HepG2 (cell line): ENCODE data around the gene UBE2L6. TPM values are rescaled to one million over a fixed set of nuclear protein-coding genes. Genes with fewer than 3 reads are reported as not detected.

ENCODE experiments used
- AHR ChIP-seq: IDR thresholded peaks from 2 replicates; pipeline ENCODE4 v1.6.1; 2018; ENCODE audit warnings: missing genetic modification reagents, missing compliant biosample characterization
- ARNTL ChIP-seq: sonication (generic); formaldehyde crosslinking; IDR thresholded peaks from 2 replicates; pipeline ENCODE4 v1.4.0; 2020; ENCODE audit warnings: mild to moderate bottlenecking, missing genetic modification reagents
- ASH2L ChIP-seq: fragments of 300-600, 200-600 bp; sonication (generic); IDR thresholded peaks from 2 replicates; pipeline ENCODE4 v1.7.0; 2017; ENCODE audit warnings: low read depth, mild to moderate bottlenecking, moderate library complexity, mixed read lengths, low read length; ENCODE audit not compliant: insufficient read length
- BHLHE40 ChIP-seq: IDR thresholded peaks from 2 replicates; pipeline ENCODE4 v1.6.1; 2011; ENCODE audit warnings: low read length, improper control_type of control experiment
- DPF2 ChIP-seq: sonication (generic); formaldehyde crosslinking; IDR thresholded peaks from 2 replicates; pipeline ENCODE4 v1.4.0; 2020; ENCODE audit warnings: mild to moderate bottlenecking, low read depth, missing genetic modification reagents, borderline replicate concordance
- GTF2F1 ChIP-seq: fragments of 150-350 bp; IDR thresholded peaks from 2 replicates; pipeline ENCODE4 v1.6.1; 2014; ENCODE audit warnings: low read length
- HNRNPK ChIP-seq: fragments of 200-400 bp; formaldehyde crosslinking; IDR thresholded peaks from 2 replicates; pipeline ENCODE4 v1.6.1; 2018; ENCODE audit warnings: low read length, low read depth, moderate library complexity, mild to moderate bottlenecking; ENCODE audit not compliant: poor library complexity, severe bottlenecking
- KMT2A ChIP-seq: sonication (generic); formaldehyde crosslinking; IDR thresholded peaks from 2 replicates; pipeline ENCODE4 v1.4.0; 2020; ENCODE audit warnings: missing genetic modification reagents
- PAX8 ChIP-seq: sonication (generic); formaldehyde crosslinking; IDR thresholded peaks from 2 replicates; pipeline ENCODE4 v1.8.0; 2022; ENCODE audit warnings: mild to moderate bottlenecking, missing genetic modification reagents, borderline replicate concordance
- RBFOX2 ChIP-seq: fragments of 200-400 bp; formaldehyde crosslinking; IDR thresholded peaks from 2 replicates; pipeline ENCODE4 v1.6.1; 2017; ENCODE audit warnings: low read depth, mild to moderate bottlenecking, low read length
- THAP11 ChIP-seq: IDR thresholded peaks from 2 replicates; pipeline ENCODE4 v1.6.1; 2016; ENCODE audit warnings: missing biosample characterization, missing genetic modification reagents
- ZBTB10 ChIP-seq: sonication (generic); formaldehyde crosslinking; IDR thresholded peaks from 2 replicates; pipeline ENCODE4 v1.4.0; 2020; ENCODE audit warnings: missing genetic modification reagents, borderline replicate concordance
- ZKSCAN5 ChIP-seq: sonication (generic); formaldehyde crosslinking; IDR thresholded peaks from 2 replicates; pipeline ENCODE4 v1.5.1; 2020; ENCODE audit warnings: mild to moderate bottlenecking, missing genetic modification reagents
- ZNF292 ChIP-seq: sonication (generic); formaldehyde crosslinking; IDR thresholded peaks from 2 replicates; pipeline ENCODE4 v1.8.1; 2022; ENCODE audit warnings: mild to moderate bottlenecking, low read depth, missing genetic modification reagents, borderline replicate concordance
- ZNF670 ChIP-seq: sonication (generic); formaldehyde crosslinking; IDR thresholded peaks from 2 replicates; pipeline ENCODE4 v1.8.0; 2022; ENCODE audit warnings: mild to moderate bottlenecking, missing genetic modification reagents, borderline replicate concordance
- ZNF761 ChIP-seq: sonication (generic); formaldehyde crosslinking; conservative IDR thresholded peaks from 2 replicates; pipeline ENCODE4 v1.4.0; 2020; ENCODE audit warnings: mild to moderate bottlenecking, missing genetic modification reagents
- polyA plus RNA-seq, 8 experiments: library from polyadenylated mRNA; depleted of rRNA in 3 of 8; stranded (reverse) in 7 of 8; unstranded in 1 of 8; fragments of >200 nt; fragmentation: Illumina TruSeq in 4 of 8; extraction: Trizol in 4 of 8; gene quantifications; 2 replicates each; pipeline versions ENCODE4 v1.2.1 to v1.2.3, GENCODE V29; 2011 to 2016; ENCODE audit warnings: low read depth in 4 of 8, missing spikeins in 1 of 8, mixed read lengths in 1 of 8; ENCODE audit not compliant: insufficient read depth in 1 of 8
- total RNA-seq, 5 experiments: library from RNA; depleted of rRNA; stranded (reverse); fragments of >200 nt; fragmentation: Illumina TruSeq; extraction: Trizol; gene quantifications; 2 replicates each; pipeline ENCODE4 v1.2.3, GENCODE V29; 2016; ENCODE audit warnings: low read depth in 1 of 5
- TF ChIP-seq, protein P1 (sequence below): sonication (generic); formaldehyde crosslinking; IDR thresholded peaks from 2 replicates; pipeline ENCODE4 v1.8.0; 2022; ENCODE audit warnings: missing genetic modification reagents, mild to moderate bottlenecking, moderate library complexity, borderline replicate concordance
- TF ChIP-seq, protein P2 (sequence below): IDR thresholded peaks from 2 replicates; pipeline ENCODE4 v1.6.1; 2016; ENCODE audit warnings: missing compliant biosample characterization, missing genetic modification reagents, borderline replicate concordance

The UBE2L6 gene
- total and polyA plus RNA-seq, 2 of the 13 experiments (the other 11 are each of a cell fraction or from before 2014, with no cell fraction given): 30.3 to 30.4 TPM

DNA sequence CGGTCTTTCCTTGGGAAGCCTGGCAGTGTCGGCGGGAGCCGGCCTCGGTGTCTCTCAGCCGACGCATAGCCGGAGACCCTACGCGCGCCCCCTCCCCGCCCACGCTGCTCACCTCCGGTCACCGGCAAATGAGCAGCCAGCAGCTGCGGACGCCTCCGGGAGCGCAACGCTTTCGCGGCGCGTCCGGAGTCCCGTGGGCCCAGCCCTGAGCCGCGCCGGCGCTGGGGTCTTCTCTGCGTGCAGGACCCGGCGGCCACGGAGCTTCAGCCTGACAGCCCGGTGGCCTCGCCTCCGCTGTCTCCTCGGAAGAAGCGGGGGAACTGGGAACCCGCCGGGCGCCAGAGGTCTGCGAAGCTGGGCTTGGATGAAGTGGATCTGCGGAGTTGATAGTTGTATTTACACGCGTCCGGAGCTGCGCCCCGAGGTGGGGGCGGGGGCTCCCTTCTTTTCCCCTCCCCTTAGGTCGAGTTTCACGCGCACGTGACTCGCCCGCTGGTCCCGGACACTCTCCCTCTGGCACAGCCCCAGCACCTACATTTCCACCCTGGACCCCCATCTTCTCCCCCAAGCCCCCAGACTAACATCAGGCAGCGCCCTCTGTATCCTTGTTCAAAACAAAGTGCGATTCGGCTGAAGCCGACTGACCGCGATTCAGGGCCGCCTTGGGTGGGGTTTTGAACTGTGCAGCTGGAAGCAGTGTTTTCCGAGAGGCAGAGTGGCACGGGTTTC, 52.0 kb downstream of the UBE2L6 start, which contains the start of gene SLC43A1 (continued):
- no peak for TF ChIP-seq ZBTB10 (CRISPR knock-in tag)
- peak; percentile 58; the same call in 1 of the 2 replicates for TF ChIP-seq ZNF761 (CRISPR knock-in tag)
- 0 out of 2 replicates have a peak, but pooled peaks have one; percentile 43 for TF ChIP-seq THAP11 (CRISPR knock-in tag)
- peak; percentile 76; the same call in 1 of the 2 replicates for TF ChIP-seq ZNF292 (CRISPR knock-in tag)
- TF ChIP-seq ZKSCAN5 (CRISPR knock-in tag): peak; percentile 91
- peak; percentile 29; the same call in 1 of the 2 replicates for TF ChIP-seq ZNF670
- peak; percentile 87 for TF ChIP-seq RBFOX2
- TF ChIP-seq BHLHE40: peak; percentile 88
- peak; percentile 62; the same call in 1 of the 2 replicates for TF ChIP-seq AHR (CRISPR knock-in tag)
- TF ChIP-seq HNRNPK: peak; percentile 36
- TF ChIP-seq GTF2F1: no peak
- TF ChIP-seq DPF2 (CRISPR knock-in tag): no peak
- TF ChIP-seq ARNTL (CRISPR knock-in tag): peak; percentile 81; the same call in 1 of the 2 replicates
- TF ChIP-seq PAX8 (CRISPR knock-in tag): no peak
- 0 out of 2 replicates have a peak, but pooled peaks have one; percentile 31 for TF ChIP-seq KMT2A
- TF ChIP-seq, protein P1, sequence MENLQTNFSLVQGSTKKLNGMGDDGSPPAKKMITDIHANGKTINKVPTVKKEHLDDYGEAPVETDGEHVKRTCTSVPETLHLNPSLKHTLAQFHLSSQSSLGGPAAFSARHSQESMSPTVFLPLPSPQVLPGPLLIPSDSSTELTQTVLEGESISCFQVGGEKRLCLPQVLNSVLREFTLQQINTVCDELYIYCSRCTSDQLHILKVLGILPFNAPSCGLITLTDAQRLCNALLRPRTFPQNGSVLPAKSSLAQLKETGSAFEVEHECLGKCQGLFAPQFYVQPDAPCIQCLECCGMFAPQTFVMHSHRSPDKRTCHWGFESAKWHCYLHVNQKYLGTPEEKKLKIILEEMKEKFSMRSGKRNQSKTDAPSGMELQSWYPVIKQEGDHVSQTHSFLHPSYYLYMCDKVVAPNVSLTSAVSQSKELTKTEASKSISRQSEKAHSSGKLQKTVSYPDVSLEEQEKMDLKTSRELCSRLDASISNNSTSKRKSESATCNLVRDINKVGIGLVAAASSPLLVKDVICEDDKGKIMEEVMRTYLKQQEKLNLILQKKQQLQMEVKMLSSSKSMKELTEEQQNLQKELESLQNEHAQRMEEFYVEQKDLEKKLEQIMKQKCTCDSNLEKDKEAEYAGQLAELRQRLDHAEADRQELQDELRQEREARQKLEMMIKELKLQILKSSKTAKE (CRISPR knock-in tag): no peak
- TF ChIP-seq, protein P2, sequence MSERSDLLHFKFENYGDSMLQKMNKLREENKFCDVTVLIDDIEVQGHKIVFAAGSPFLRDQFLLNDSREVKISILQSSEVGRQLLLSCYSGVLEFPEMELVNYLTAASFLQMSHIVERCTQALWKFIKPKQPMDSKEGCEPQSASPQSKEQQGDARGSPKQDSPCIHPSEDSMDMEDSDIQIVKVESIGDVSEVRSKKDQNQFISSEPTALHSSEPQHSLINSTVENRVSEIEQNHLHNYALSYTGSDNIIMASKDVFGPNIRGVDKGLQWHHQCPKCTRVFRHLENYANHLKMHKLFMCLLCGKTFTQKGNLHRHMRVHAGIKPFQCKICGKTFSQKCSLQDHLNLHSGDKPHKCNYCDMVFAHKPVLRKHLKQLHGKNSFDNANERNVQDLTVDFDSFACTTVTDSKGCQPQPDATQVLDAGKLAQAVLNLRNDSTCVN (CRISPR knock-in tag): no peak; the same call in 1 of the 2 replicates
- TF ChIP-seq ASH2L: peak; percentile 66
